ENCODE results near the gene SUGP2.
"Not testable (repeated sequence)": the region's sequence is repeated elsewhere in the genome, so short reads cannot be mapped to it uniquely, and the experiment has no call there.

SUGP2 gene

GRCh38 chr19:19031891-19032290 lies 1.4 kb downstream of the SUGP2 start:
- DNase-seq = no peak

- DNase-seq = no peak
Measured at GRCh38 chr19:19028526-19028925, 4.8 kb downstream of the SUGP2 start.

DNA sequence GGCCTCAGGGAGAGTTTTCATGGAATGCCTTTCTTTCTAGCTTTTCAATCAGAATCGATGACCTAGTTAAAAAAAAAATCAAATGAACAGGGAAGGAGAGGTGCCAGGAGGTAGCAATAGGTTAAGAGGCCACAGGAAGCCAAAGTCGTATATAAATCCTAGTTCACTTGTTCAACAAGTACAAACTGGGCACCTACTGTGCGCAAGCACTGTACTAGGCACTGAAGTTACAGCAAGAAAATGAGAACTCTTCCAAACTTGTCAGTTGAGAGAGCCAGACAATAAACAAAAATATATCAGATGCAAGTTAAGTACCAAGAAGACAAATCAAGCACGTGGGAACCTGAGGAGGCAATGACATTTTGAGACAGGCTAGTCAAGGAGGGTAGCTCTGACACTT lies 6.1 kb downstream of the SUGP2 start:
- DNase-seq = no peak

DNA sequence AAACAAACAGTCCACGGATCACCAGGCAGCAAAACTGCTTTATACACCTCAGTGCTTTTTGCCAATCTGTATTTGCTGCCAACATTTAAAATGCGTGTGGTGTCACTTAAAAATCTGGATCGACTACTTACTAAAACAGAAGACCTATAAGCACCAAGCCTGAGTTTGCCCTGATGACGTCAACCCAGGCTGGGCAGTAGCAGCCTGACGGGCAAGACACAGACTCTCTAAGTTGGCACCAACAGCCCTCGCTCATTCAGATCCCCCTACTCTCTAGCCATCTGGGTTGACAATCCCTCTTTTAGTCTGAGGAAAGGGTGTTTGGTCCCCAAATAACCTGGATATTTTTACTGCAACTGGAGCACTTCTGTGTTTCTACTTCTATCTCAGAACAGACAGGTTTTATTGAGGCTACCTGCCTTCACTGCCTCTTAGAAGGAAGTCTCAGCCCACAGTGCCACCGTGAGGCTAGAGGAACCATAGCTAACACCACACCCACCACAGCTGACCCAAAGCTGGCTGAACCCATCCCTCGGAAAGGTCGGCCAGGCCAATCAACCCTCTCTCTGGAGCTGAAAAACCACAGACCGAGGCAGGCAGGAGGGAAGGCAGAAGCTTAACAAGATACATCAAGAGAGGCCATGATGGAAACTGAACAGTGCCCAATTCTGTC lies 6.9 kb downstream of the SUGP2 start:
- no peak for DNase-seq

DNA sequence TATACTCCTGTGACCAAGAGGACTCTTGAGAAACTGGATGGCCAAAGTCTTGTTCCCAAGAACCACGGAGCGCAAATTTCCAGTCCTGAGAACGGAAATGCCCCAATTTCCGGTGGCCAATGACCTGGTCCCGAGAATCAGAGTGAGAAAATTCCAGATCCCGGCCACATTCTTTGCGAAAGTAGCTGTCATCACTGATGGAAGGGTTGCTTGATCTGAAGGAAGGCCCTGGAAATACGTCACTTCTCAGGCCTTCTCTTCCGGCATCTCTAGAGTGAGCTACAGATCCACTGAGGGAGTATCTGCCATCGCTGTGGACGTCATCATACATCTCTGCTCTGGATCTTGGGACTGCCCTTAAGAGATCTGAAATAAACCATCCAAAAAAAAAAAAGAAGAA lies 7.5 kb downstream of the SUGP2 start:
- DNase-seq = no peak

DNA sequence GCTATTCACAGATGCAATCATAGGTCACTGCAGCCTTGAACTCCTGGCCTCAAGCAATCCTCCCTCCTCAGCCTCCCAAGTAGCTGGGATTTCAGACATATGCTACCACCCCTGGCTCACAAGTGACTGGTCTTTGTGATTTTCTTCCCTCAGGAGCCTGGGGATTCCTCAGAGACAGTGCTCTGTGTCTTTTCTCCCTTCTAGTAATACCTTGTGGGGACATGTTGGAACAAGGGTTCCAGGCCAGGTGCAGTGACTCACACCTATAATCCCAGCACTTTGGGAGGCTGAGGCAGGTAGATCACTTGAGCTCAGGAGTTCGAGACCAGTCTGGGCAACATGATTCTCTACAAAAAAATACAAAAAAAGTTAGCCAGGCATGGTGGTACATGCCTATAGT lies 9.9 kb downstream of the SUGP2 start:
- not testable (repeated sequence) for DNase-seq

DNA sequence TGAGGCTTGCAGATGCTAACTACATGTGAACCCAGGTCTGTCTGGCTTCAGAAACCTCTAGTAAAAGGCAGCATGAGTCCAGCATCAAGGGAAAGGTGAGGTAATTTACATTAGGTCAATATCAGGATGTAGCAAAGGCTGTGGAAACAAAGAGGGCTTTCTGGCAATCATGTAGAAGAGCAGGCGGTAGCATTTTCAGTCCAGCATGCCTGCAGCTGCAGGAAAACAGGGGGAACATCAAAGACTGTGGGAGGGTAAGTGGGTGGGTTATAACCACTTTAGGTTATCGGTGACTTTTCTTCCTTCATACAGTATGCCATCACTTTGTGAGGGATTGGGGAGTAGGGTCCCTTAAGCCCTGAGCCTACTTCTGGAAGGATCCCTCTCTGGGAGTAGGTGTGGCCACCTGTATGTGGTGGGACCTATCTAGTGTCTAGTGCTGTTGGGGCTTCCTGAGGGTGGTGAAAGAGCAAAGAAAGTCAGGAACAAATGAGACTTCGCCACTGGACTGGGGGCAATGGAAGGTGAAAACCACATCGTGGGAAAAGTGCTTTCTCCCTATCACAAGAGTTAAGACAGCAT lies 10.8 kb downstream of the SUGP2 start:
- DNase-seq = no peak

GRCh38 chr19:19021115-19021514 lies 12.2 kb downstream of the SUGP2 start:
- no peak for DNase-seq

DNA sequence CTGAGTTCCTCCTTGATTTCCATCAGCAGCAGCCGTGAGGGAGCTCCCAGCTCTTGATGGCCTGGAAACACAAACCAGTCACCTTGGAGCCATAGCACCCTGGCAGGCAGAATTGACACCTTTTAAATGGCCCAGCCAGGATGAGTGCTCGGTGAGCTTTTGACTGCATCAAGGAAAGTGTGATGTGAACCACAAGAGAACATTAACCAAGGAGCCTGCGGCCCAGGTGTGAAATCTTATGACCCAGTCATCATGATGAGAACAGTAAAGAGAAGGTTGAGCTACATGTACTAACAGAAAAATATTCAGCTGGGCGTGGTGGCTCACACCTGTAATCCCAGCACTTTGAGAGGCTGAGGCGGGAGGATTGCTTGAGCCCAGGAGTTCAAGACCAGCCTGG lies 22.8 kb downstream of the SUGP2 start:
- no peak for DNase-seq

GRCh38 chr19:19009951-19010350 lies 23.4 kb downstream of the SUGP2 start:
- DNase-seq = no peak

- DNase-seq = no peak
Measured at GRCh38 chr19:19006213-19006612, 27.1 kb downstream of the SUGP2 start.

DNA sequence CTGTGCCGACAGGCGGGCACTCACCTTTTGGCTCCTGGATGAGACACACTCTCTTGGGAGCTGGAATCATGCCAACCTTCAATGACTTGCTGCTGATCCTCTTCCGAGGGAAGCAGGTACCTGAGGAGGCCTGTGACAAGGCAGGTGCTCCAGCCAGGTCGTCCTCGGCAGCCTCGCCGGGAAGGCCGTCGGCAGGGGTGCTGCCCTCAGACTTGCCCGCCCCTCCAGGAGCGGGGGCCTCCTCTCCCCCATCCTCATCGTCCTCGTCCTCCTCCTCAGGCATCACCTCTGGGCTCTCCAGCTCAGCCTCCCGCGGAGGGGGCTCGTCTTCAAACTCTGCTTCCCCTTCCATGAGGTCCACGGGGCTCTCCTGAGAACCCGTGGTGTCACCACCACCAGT lies 29.2 kb downstream of the SUGP2 start:
- DNase-seq = no peak

DNA sequence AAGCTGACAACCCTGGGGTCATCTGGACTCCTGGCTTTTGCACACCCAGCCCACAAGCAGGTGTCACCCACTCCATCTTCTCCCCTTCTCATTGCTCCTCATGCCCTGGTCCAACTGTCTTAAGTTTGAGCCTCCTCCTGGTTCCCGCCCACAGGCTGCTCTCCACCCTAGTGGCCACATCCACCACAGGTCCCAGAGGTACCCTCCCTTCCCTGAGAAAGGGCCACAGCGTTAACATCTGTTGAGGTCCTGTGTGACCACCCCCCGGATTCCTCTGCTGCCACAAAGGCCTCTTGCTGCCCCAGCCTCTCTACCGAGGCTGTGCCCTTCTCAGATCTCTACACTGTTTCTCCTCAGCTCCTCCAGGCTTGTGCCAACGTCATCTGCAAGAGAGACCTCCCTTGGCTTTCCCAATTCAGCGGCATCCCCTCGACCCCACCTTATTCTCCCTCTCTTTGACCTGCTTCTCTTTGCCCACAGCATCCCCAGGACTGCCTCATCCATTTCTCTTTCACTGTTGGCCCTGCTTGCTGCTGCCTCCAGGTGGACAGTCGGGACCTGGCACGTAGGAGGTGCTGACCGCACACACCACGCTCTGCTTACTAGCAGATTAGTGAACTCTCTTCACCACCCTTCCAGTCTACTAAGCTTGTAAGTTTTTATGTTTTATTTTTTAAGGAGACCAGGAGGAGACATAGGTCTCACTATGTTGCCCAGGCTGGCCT lies 33.3 kb downstream of the SUGP2 start:
- DNase-seq = no peak

- DNase-seq = no peak
Measured at GRCh38 chr19:18999016-18999758, 34.1 kb downstream of the SUGP2 start.

GRCh38 chr19:18998276-18998675 lies 35.0 kb downstream of the SUGP2 start:
- DNase-seq = no peak

DNA sequence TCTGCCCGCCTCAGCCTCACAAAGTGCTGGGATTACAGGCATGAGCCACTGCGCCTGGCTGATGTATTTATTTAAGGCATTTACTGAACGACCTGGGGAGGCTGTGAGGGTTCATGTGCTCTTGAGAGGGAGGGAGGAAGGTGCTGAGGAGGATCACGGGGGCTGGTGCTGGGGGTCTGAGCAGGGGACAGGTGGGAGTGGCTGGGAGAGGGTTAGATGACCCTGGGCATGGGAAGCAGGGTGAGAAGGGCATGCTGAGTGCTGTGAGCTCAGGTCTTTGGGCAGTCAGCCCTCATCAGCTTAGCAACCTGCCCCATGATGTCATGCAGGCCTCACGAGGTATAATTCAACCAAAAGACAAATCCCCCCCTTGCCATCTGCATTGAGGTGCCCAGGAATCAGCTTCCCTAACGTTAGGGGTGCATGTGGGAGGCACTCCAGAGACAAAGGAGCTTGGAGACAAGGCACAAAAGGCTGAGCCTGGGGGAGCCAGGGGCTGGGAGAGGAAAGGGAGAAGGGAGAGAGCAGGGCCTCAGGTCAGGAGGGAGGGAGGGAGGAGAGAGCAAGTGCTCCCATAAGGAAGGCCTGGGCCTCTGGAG lies 36.4 kb downstream of the SUGP2 start:
- no peak for DNase-seq

GRCh38 chr19:18996351-18996750 lies 37.0 kb downstream of the SUGP2 start:
- DNase-seq = no peak

DNA sequence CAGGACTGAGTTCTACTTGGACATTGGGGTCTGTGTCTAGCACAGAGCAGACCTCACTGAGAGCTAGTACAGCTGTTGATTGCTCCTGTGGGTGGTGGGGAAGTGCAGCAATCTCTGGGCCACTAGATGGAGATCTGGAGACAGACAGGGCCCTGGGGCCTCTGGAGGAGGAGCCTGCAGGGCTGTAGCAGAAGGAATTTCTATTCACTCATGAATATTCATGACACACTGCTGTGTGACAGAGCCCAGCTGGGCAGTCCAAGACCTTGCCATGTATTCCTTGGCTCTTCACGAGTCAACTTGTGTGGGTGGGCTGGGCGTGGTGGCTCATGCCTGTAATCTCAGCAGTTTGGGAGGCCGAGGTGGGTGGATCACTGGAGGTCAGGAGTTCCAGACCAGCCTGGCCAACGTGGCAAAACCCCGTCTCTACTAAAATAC lies 37.5 kb downstream of the SUGP2 start:
- DNase-seq = no peak

DNA sequence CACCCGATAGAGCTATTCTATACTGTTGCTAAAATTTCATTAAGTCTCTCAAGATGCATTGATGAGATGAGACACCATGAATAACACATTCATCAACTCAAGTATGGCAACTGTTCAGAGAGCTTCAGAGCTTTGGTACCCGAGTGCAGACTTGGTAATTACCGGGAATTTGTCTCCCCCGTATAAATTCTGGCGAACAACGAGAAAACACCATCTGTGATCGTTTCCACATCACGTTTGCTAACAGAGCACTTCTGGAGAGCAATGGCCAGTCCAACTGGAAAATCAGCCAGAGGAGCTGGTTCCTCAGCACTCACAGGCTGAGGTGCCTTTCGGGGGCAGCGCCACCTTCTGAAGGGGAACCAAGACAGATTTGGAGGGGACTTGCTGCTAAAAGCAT lies 40.2 kb downstream of the SUGP2 start:
- no peak for DNase-seq

DNA sequence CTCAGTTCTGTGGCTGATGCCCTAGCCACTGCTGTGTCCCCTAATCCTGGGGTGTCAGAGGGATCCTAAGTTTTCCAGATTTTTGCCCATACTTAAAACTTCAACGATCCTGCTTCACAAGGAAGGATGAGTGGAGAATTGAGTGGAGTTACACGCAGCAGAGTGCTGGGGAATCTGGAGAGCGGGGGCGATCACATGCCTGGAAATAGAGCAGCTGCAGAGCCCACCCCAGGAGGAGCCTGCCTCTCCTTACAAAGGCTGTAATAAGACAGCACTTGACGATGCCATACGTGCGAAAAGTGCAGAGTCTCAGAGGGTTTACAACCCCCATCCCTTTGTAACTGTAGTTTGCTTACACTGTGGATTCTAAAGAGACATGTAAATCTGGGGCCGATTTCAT lies 40.6 kb downstream of the SUGP2 start:
- no peak for DNase-seq

DNA sequence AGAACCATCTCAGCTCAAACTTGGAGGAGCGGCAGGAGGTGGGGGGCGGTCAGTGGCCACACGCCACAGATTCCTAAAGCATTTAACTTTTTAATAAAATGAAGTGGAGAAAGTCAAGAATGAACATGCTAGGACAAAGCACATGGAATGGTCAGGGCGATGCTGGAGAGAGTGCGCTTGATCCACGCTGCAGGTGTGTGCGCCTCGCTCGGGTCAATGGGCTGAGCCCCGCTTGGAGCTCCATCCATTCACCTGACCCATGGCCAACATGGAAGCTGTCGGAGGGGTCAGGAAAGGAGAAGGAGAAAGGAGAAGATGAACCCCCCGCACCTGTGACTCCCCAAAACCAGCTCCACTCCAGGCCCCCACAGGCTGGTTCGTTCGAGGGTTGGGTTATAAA lies 41.8 kb downstream of the SUGP2 start:
- DNase-seq = no peak

GRCh38 chr19:18991006-18991405 lies 42.3 kb downstream of the SUGP2 start:
- no peak for DNase-seq

- no peak for DNase-seq
Measured at GRCh38 chr19:18990128-18990708, 43.1 kb downstream of the SUGP2 start.
